OCI-LY1 (cell line): ENCODE results near the gene UPF2.

Source experiments
- H2AFZ ChIP-seq: fragments of 200-600 bp; sonication (generic), shearing (Covaris generic); 2 replicates; pipeline ENCODE4 v1.6.0; 2014; ENCODE audit warnings: antibody characterized with exemption, mild to moderate bottlenecking, low read length
- H3F3A ChIP-seq: fragments of 200-600 bp; sonication (generic), shearing (Covaris generic); 2 replicates; pipeline ENCODE4 v1.6.0; 2014; ENCODE audit warnings: mild to moderate bottlenecking, antibody characterized with exemption, low read length, moderate library complexity; ENCODE audit not compliant: insufficient read depth
- H3K27ac ChIP-seq: fragments of 200-600 bp; sonication (generic); 2 replicates; pipeline ENCODE4 v1.5.1; 2014; ENCODE audit warnings: low read length, mixed run types, mild to moderate bottlenecking, low read depth; ENCODE audit not compliant: poor library complexity, severe bottlenecking
- H3K27me3 ChIP-seq: fragments of 200-600 bp; sonication (generic); 2 replicates; pipeline ENCODE4 v1.6.0; 2014; ENCODE audit warnings: antibody characterized with exemption, mild to moderate bottlenecking, low read length, moderate library complexity; ENCODE audit not compliant: insufficient read depth
- H3K36me3 ChIP-seq: fragments of 200-600 bp; sonication (generic); 2 replicates; pipeline ENCODE4 v1.6.1; 2014; ENCODE audit warnings: mild to moderate bottlenecking, antibody characterized with exemption, low read length, moderate library complexity, mixed read lengths; ENCODE audit not compliant: insufficient read depth
- H3K4me1 ChIP-seq: fragments of 200-600 bp; sonication (generic); 2 replicates; pipeline ENCODE4 v1.5.1; 2014; ENCODE audit warnings: mild to moderate bottlenecking, low read length, moderate library complexity; ENCODE audit not compliant: insufficient read depth, severe bottlenecking
- H3K4me2 ChIP-seq: fragments of 200-600 bp; sonication (generic), shearing (Covaris generic); 2 replicates; pipeline ENCODE4 v1.6.1; 2014; ENCODE audit warnings: low read length
- H3K4me3 ChIP-seq: fragments of 200-600 bp; sonication (generic); 2 replicates; pipeline ENCODE4 v1.5.1; 2014; ENCODE audit warnings: low read length, low read depth, mild to moderate bottlenecking, mixed read lengths; ENCODE audit not compliant: poor library complexity, severe bottlenecking
- H3K79me2 ChIP-seq: fragments of 200-600 bp; shearing (Covaris generic); 2 replicates; pipeline ENCODE4 v1.6.1; 2016; ENCODE audit warnings: mixed run types, low read length, mixed read lengths; ENCODE audit not compliant: insufficient read depth
- H3K9ac ChIP-seq: fragments of 200-600 bp; sonication (generic), shearing (Covaris generic); 2 replicates; pipeline ENCODE4 v1.6.1; 2014; ENCODE audit warnings: mild to moderate bottlenecking, low read length, mixed read lengths
- H3K9me2 ChIP-seq: fragments of 200-600 bp; sonication (generic), shearing (Covaris generic); 2 replicates; pipeline ENCODE4 v1.6.1; 2014; ENCODE audit warnings: low read depth, mild to moderate bottlenecking, low read length, mixed read lengths
- H3K9me3 ChIP-seq: fragments of 200-600 bp; shearing (Covaris generic); 2 replicates; pipeline ENCODE4 v1.6.1; 2014; ENCODE audit warnings: low read length, mixed read lengths
- H4K20me1 ChIP-seq: fragments of 200-600 bp; sonication (generic), shearing (Covaris generic); 2 replicates; pipeline ENCODE4 v1.6.0; 2016; ENCODE audit warnings: mild to moderate bottlenecking, low read length; ENCODE audit not compliant: insufficient read depth
- EZH2 ChIP-seq: fragments of 200-600 bp; sonication (generic), shearing (Covaris generic); IDR thresholded peaks from 2 replicates; pipeline ENCODE4 v1.8.0; 2017; ENCODE audit warnings: borderline replicate concordance, mixed run types, mild to moderate bottlenecking, antibody characterized with exemption, low read length, moderate library complexity, mixed read lengths
- TF ChIP-seq, protein P1 (sequence below): fragments of 200-600 bp; sonication (generic), shearing (Covaris generic); IDR thresholded peaks from 2 replicates; pipeline ENCODE4 v1.5.1; 2017; ENCODE audit warnings: mild to moderate bottlenecking, antibody characterized with exemption, low read length, moderate library complexity, mixed read lengths

UPF2 gene

DNA sequence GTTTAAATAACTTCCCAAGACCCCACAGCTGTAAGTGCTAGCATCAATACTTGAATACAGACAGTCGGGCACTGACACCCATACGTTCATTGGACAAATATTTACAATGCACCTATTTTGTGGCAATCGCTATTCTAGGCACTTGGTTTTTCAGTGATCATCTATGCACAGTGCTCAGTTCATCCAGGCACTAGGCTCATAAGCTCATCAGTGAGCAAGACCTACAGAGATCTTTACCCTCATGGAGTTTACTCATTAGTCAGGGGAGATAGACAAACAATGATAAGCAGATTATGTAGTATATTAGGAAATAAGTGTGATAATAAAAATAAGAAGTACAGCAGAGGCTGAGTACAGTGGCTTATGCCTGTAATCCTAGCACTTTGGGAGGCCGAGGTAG, 18.5 kb upstream of the UPF2 start:
- H3K9me3 ChIP-seq, result no peaks in the 10 kb centered on the region
- H3K4me1 ChIP-seq, result peaks cover 18% of the 10 kb centered on the region
- no peak overlapping the region for H3K4me2 ChIP-seq
- no peak overlapping the region for H3K27ac ChIP-seq
- no peak for TF ChIP-seq EZH2
- TF ChIP-seq, protein P1, sequence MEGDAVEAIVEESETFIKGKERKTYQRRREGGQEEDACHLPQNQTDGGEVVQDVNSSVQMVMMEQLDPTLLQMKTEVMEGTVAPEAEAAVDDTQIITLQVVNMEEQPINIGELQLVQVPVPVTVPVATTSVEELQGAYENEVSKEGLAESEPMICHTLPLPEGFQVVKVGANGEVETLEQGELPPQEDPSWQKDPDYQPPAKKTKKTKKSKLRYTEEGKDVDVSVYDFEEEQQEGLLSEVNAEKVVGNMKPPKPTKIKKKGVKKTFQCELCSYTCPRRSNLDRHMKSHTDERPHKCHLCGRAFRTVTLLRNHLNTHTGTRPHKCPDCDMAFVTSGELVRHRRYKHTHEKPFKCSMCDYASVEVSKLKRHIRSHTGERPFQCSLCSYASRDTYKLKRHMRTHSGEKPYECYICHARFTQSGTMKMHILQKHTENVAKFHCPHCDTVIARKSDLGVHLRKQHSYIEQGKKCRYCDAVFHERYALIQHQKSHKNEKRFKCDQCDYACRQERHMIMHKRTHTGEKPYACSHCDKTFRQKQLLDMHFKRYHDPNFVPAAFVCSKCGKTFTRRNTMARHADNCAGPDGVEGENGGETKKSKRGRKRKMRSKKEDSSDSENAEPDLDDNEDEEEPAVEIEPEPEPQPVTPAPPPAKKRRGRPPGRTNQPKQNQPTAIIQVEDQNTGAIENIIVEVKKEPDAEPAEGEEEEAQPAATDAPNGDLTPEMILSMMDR, result no peak
- no peaks in the 10 kb centered on the region for H3K36me3 ChIP-seq
- no peak overlapping the region for H2AFZ ChIP-seq
- H3K79me2 ChIP-seq, result no peaks in the 10 kb centered on the region
- H4K20me1 ChIP-seq, result no peaks in the 10 kb centered on the region
- H3F3A ChIP-seq, result no peaks in the 10 kb centered on the region
- H3K4me3 ChIP-seq, result no peak overlapping the region
- H3K9me2 ChIP-seq, result no peaks in the 10 kb centered on the region
- H3K27me3 ChIP-seq, result no peaks in the 10 kb centered on the region
- no peak overlapping the region for H3K9ac ChIP-seq

DNA sequence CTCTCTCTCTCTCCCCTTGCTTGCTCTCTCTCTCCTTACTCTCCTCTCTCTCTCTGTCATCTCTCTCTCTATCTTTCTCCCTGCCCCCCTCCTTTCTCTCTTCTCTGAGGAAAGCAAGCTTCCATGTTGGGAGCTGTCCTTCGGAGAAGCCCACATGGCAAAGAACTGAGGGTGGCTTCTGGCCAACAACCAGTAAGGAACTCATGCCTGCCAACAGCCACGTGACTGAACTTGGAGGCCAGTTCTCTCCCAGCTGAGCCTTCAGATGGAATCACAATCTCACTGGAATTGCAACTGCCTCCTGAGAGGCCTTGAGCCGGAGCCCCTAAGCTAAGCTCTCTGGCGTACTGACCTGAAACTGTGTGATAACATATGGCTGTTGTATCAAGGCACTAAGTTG, 14.1 kb upstream of the UPF2 start:
- H3K4me3 ChIP-seq, result no peak overlapping the region
- TF ChIP-seq, protein P1, result no peak
- TF ChIP-seq EZH2, result no peak
- no peak overlapping the region for H3K4me2 ChIP-seq
- H3K36me3 ChIP-seq, result no peaks in the 10 kb centered on the region
- no peaks in the 10 kb centered on the region for H3K27me3 ChIP-seq
- H3K4me1 ChIP-seq, result peaks cover 22% of the 10 kb centered on the region
- no peaks in the 10 kb centered on the region for H4K20me1 ChIP-seq
- no peak overlapping the region for H2AFZ ChIP-seq
- H3F3A ChIP-seq, result no peaks in the 10 kb centered on the region
- no peak overlapping the region for H3K9ac ChIP-seq
- no peaks in the 10 kb centered on the region for H3K9me3 ChIP-seq
- H3K79me2 ChIP-seq, result no peaks in the 10 kb centered on the region
- no peak overlapping the region for H3K27ac ChIP-seq
- no peaks in the 10 kb centered on the region for H3K9me2 ChIP-seq

DNA sequence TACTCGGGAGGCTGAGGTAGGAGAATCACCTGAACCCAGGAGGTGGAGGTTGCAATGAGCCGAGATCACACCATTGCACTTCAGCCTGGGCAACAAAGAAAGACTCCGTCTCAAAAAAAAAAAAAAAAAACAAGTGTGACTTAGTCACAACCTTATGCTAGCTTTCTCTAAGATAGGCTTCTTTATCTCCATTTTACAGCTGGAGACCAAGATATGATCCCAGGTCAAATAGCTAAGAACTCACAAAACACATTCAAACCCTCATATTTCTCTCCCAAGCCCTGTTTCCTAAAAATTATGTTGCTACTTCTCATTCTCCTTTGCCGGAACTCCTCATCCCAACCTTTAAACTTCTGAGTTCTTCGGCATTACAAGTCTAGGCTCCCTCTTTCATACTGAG, 13.1 kb upstream of the UPF2 start:
- no peaks in the 10 kb centered on the region for H3K9me3 ChIP-seq
- no peak overlapping the region for H3K4me2 ChIP-seq
- no peaks in the 10 kb centered on the region for H3K9me2 ChIP-seq
- no peaks in the 10 kb centered on the region for H3F3A ChIP-seq
- H3K79me2 ChIP-seq, result no peaks in the 10 kb centered on the region
- TF ChIP-seq, protein P1, result no peak
- peaks cover 32% of the 10 kb centered on the region for H3K4me1 ChIP-seq
- no peaks in the 10 kb centered on the region for H4K20me1 ChIP-seq
- H3K4me3 ChIP-seq, result no peak overlapping the region
- peak overlapping the region; percentile 25 for H3K27ac ChIP-seq
- H3K9ac ChIP-seq, result no peak overlapping the region
- H2AFZ ChIP-seq, result no peak overlapping the region
- H3K36me3 ChIP-seq, result no peaks in the 10 kb centered on the region
- no peaks in the 10 kb centered on the region for H3K27me3 ChIP-seq
